IMR-90 (cell line): ENCODE results near the gene ASH1L. TPM values are rescaled to one million over a fixed set of nuclear protein-coding genes. Genes with fewer than 3 reads are reported as not detected.

ENCODE experiments used
- ATAC-seq: fragments of 200-7000 bp; cut with Tn5 transposase; 2 replicates; pipeline ENCODE4 v1.9.1; 2020; ENCODE audit warnings: low read depth, mild to moderate bottlenecking, moderate library complexity
- BruUV-seq: library from RNA; stranded (reverse); fragments of 400-500 nt; replicated peaks from 2 replicates; lab custom pipeline; 2021; lab: Mats Ljungman, UMichigan
- CTCF ChIA-PET: fragments of 300-600 bp; formaldehyde crosslinking; extraction: SDS; loops from one replicate; lab custom pipeline; 2021; ENCODE audit warnings: antibody characterized with exemption; lab: Yijun Ruan, JAX
- POLR2A ChIA-PET: fragments of 300-600 bp; sonication (Branson Sonifier 250); formaldehyde crosslinking; loops from one replicate; lab custom pipeline; 2022; ENCODE audit warnings: antibody characterized with exemption; ENCODE audit not compliant: unreplicated experiment; lab: Charles Lee
- DNase-seq: peaks from one replicate; pipeline ENCODE4 v3.0.0; 2013
- H2AFZ ChIP-seq: replicated peaks from 2 replicates; pipeline ENCODE3; 2013; ENCODE audit warnings: low read length, mild to moderate bottlenecking; ENCODE audit not compliant: poor library complexity
- H2AK5ac ChIP-seq: 2 replicates; pipeline ENCODE4 v1.6.1; 2013; ENCODE audit warnings: low read depth, low read length, inconsistent platforms
- H2AK9ac ChIP-seq: replicated peaks from 2 replicates; pipeline ENCODE3; 2013; ENCODE audit warnings: mild to moderate bottlenecking, low read depth, low read length, moderate library complexity; ENCODE audit not compliant: poor library complexity
- H2BK120ac ChIP-seq: 2 replicates; pipeline ENCODE4 v1.6.1; 2013; ENCODE audit warnings: low read depth, low read length, inconsistent platforms
- H2BK15ac ChIP-seq: 3 replicates; pipeline ENCODE4 v1.6.1; 2013; ENCODE audit warnings: low read depth, low read length, inconsistent platforms
- H2BK20ac ChIP-seq: 2 replicates; pipeline ENCODE4 v1.6.1; 2013; ENCODE audit warnings: low read depth, mild to moderate bottlenecking, inconsistent platforms, low read length, moderate library complexity
- H2BK5ac ChIP-seq: 2 replicates; pipeline ENCODE4 v1.6.1; 2013; ENCODE audit warnings: mild to moderate bottlenecking, low read depth, low read length, inconsistent platforms; ENCODE audit not compliant: poor library complexity, severe bottlenecking
- H3K14ac ChIP-seq: replicated peaks from 2 replicates; pipeline ENCODE4 v1.6.1; 2013; ENCODE audit warnings: low read depth, low read length, inconsistent platforms
- H3K18ac ChIP-seq: 2 replicates; pipeline ENCODE4 v1.6.1; 2013; ENCODE audit warnings: low read depth, low read length, control low read depth
- H3K23ac ChIP-seq: 2 replicates; pipeline ENCODE4 v1.6.1; 2013; ENCODE audit warnings: low read depth, low read length, inconsistent platforms
- H3K27ac ChIP-seq: 2 replicates; pipeline ENCODE4 v1.5.1; 2013; ENCODE audit warnings: mild to moderate bottlenecking, control low read depth, low read length; ENCODE audit not compliant: insufficient read depth
- H3K27me3 ChIP-seq: 2 replicates; pipeline ENCODE4 v1.6.1; 2013; ENCODE audit warnings: low read length; ENCODE audit not compliant: control insufficient read depth, insufficient read depth
- H3K36me3 ChIP-seq: 2 replicates; pipeline ENCODE4 v1.6.1; 2013; ENCODE audit warnings: low read length, mixed read lengths; ENCODE audit not compliant: control insufficient read depth, insufficient read depth
- H3K4ac ChIP-seq: 2 replicates; pipeline ENCODE4 v1.6.1; 2013; ENCODE audit warnings: low read depth, low read length, inconsistent platforms
- H3K4me1 ChIP-seq: 2 replicates; pipeline ENCODE4 v1.6.1; 2013; ENCODE audit warnings: low read length, mixed read lengths; ENCODE audit not compliant: control insufficient read depth, insufficient read depth
- H3K4me2 ChIP-seq: 2 replicates; pipeline ENCODE4 v1.6.1; 2013; ENCODE audit warnings: low read depth, mild to moderate bottlenecking, control low read depth, low read length, moderate library complexity
- H3K4me3 ChIP-seq: 2 replicates; pipeline ENCODE4 v1.5.1; 2013; ENCODE audit warnings: low read depth, mild to moderate bottlenecking, control low read depth, low read length, moderate library complexity; ENCODE audit not compliant: insufficient read depth
- H3K56ac ChIP-seq: 2 replicates; pipeline ENCODE4 v1.6.1; 2013; ENCODE audit warnings: low read length, inconsistent platforms; ENCODE audit not compliant: insufficient read depth; ENCODE audit errors: extremely low read depth
- H3K79me1 ChIP-seq, 2 experiments: 2 replicates each; pipeline ENCODE4 v1.6.1; 2013; ENCODE audit warnings: low read length in 2 of 2, inconsistent platforms in 1 of 2, low read depth in 1 of 2
- H3K9ac ChIP-seq: 2 replicates; pipeline ENCODE4 v1.6.1; 2013; ENCODE audit warnings: low read depth, low read length, control low read depth
- H3K9me1 ChIP-seq: 2 replicates; pipeline ENCODE4 v1.6.1; 2013; ENCODE audit warnings: low read length, inconsistent platforms; ENCODE audit not compliant: insufficient read depth
- H3K9me3 ChIP-seq: 2 replicates; pipeline ENCODE4 v1.6.1; 2013; ENCODE audit warnings: low read length; ENCODE audit not compliant: control insufficient read depth, insufficient read depth
- H4K20me1 ChIP-seq: 2 replicates; pipeline ENCODE4 v1.6.1; 2013; ENCODE audit warnings: low read length, inconsistent platforms; ENCODE audit not compliant: insufficient read depth
- H4K5ac ChIP-seq: 2 replicates; pipeline ENCODE4 v1.6.1; 2013; ENCODE audit warnings: mild to moderate bottlenecking, low read depth, low read length, control low read depth
- H4K8ac ChIP-seq, 2 experiments: 2 replicates each; pipeline ENCODE4 v1.6.1; 2013; ENCODE audit warnings: low read depth in 2 of 2, low read length in 2 of 2, control low read depth in 1 of 2, inconsistent platforms in 1 of 2
- H4K91ac ChIP-seq: 2 replicates; pipeline ENCODE4 v1.6.1; 2013; ENCODE audit warnings: low read depth, low read length, inconsistent platforms; ENCODE audit not compliant: insufficient read depth
- BHLHE40 ChIP-seq: fragments of 150-350 bp; IDR thresholded peaks from 2 replicates; pipeline ENCODE4 v1.6.1; 2016; ENCODE audit warnings: mild to moderate bottlenecking, low read depth, low read length
- CEBPB ChIP-seq: IDR thresholded peaks from 2 replicates; pipeline ENCODE4 v1.6.1; 2012; ENCODE audit warnings: low read depth, low read length, improper control_type of control experiment
- FOS ChIP-seq: fragments of 150-350 bp; IDR thresholded peaks from 2 replicates; pipeline ENCODE4 v1.6.1; 2016; ENCODE audit warnings: low read depth, low read length
- MAFK ChIP-seq: IDR thresholded peaks from 2 replicates; pipeline ENCODE4 v1.6.1; 2012; ENCODE audit warnings: low read depth, low read length, improper control_type of control experiment
- NFE2L2 ChIP-seq: fragments of 150-350 bp; IDR thresholded peaks from 2 replicates; pipeline ENCODE4 v1.6.1; 2016; ENCODE audit warnings: low read depth, mild to moderate bottlenecking, low read length
- RAD21 ChIP-seq: IDR thresholded peaks from 2 replicates; pipeline ENCODE4 v1.6.1; 2012; ENCODE audit warnings: low read length, improper control_type of control experiment
- WGBS, 2 experiments: methylation state at CpG; one replicate each; pipeline versions ENCODE4 v1.1.5 to v1.1.7; 2013; ENCODE audit warnings: missing lambda C conversion rate in 2 of 2; ENCODE audit not compliant: insufficient read length in 1 of 2; ENCODE audit errors: extremely low coverage in 2 of 2; 5-methylcytosine and 5-hydroxymethylcytosine counted together
- dilution Hi-C: fragments of 300-500 bp; cut with HindIII; formaldehyde crosslinking; loops from one replicate; pipeline ENCODE4 v1.14.3; 2018; ENCODE audit warnings: low sequenced_read_pairs; ENCODE audit not compliant: unreplicated experiment
- in situ Hi-C: fragments of 300-500 bp; cut with MboI; formaldehyde crosslinking; loops from 3 replicates; pipeline ENCODE4 v1.14.3; 2019; ENCODE audit warnings: low sequenced_read_pairs, inconsistent platforms, mixed read lengths
- intact Hi-C: fragments of 100-400 bp; cut with micrococcal nuclease; formaldehyde crosslinking; loops from 2 replicates; pipeline ENCODE4 v1.10.0; 2022
- polyA plus RNA-seq, 3 experiments: library from polyadenylated mRNA; depleted of rRNA; stranded (reverse); fragments of >200 nt; gene quantifications; 2 replicates each; pipeline ENCODE4 v1.2.3, GENCODE V29; 2012; ENCODE audit warnings: low replicate concordance in 1 of 3
- total RNA-seq: library from RNA; depleted of rRNA; stranded (reverse); fragments of >200 nt; gene quantifications from 2 replicates; pipeline ENCODE4 v1.2.3, GENCODE V29; 2012

The ASH1L gene
- total and polyA plus RNA-seq, 2 of the 4 experiments (the other 2 are of a cell fraction), result 13.7 to 18.5 TPM

DNA sequence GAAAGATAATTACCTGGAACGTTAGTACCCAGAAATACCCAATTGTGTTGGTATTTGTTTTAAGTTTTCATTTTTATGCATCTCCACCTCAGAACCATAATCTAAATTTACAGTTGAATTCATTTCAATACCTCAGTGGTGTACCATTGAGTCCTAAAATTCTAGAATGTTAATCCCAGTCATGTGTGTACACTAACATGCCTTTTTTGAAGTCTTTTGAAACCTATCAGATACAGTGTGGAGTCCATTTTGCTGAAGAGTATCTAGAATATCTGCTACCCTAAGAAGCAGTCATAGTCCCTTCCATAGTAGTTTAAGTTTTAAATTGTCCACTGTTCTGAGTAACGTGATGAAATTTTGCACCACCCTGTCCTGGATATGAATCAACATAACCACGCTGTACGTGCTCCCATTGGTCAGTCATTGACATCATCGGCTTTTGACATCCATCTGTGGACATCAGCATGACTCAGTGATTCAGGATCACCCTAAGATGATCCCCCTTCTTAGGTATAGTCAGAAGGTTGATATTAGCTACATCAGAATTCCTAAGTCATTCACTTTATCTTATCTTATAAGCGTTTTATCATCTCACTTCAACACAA is 7.5 kb upstream of the ASH1L start:
- in situ Hi-C loops, result no loop called here
- no peak overlapping the region for H2BK15ac ChIP-seq
- H2AFZ ChIP-seq, result no peak overlapping the region
- peaks cover 4% of the 10 kb centered on the region; the same call in 1 of the 2 replicates for H3K36me3 ChIP-seq
- no peaks in the 10 kb centered on the region for H3K9me3 ChIP-seq
- BruUV-seq, result no TSS peak
- no peak overlapping the region for H3K4me3 ChIP-seq
- H3K23ac ChIP-seq, result no peak overlapping the region
- ChIA-PET POLR2A (no interaction called here), CTCF (no interaction called here)
- no peak overlapping the region for H2BK20ac ChIP-seq
- no peaks in the 10 kb centered on the region for H3K27me3 ChIP-seq
- no peak overlapping the region for H3K4ac ChIP-seq
- intact Hi-C loops, result loop anchor here (10.0 kb wide), 1 partner anchor 175 kb away; no protein-coding TSS in a partner anchor
- peaks cover 11% of the 10 kb centered on the region; the same call in 1 of the 2 replicates for H4K20me1 ChIP-seq
- ATAC-seq (peak; percentile 53), DNase-seq (peak; percentile 91)
- H2AK5ac ChIP-seq, result no peak overlapping the region
- H3K79me1 ChIP-seq, result peaks cover 25 to 50% of the 10 kb centered on the region in 2 experiments; a peak in 3 of 4 replicates
- H4K5ac ChIP-seq, result no peak overlapping the region
- H3K4me2 ChIP-seq, result no peak overlapping the region
- no peak overlapping the region for H3K9ac ChIP-seq
- TF ChIP-seq RAD21 (no peak), NFE2L2 (peak; percentile 90), BHLHE40 (0 out of 2 replicates have a peak, but pooled peaks have one; percentile 38), FOS (peak; percentile 44; the same call in 1 of the 2 replicates), MAFK (peak; percentile 45; the same call in 1 of the 2 replicates), CEBPB (peak; percentile 66)
- H2AK9ac ChIP-seq, result no peak overlapping the region
- no peak overlapping the region for H3K56ac ChIP-seq
- H2BK120ac ChIP-seq, result no peak overlapping the region
- H3K27ac ChIP-seq, result no peak overlapping the region
- no peak overlapping the region for H4K91ac ChIP-seq
- peaks cover 7% of the 10 kb centered on the region; the same call in 1 of the 2 replicates for H3K9me1 ChIP-seq
- no peaks in the 10 kb centered on the region for H3K4me1 ChIP-seq
- no peak overlapping the region for H2BK5ac ChIP-seq
- no peak overlapping the region for H3K18ac ChIP-seq
- no CpG with 5 or more reads among the region's 6 CpGs for WGBS, 2 experiments
- dilution Hi-C loops, result no loop called here
- H3K14ac ChIP-seq, result no peak overlapping the region
- no peak overlapping the region for H4K8ac ChIP-seq
